Neural cell (in vitro differentiated cells): ENCODE measurements around the gene CIT. TPM values are rescaled to one million over a fixed set of nuclear protein-coding genes. Genes with fewer than 3 reads are reported as not detected.

ENCODE experiments used
- H2AFZ ChIP-seq: fragments of 200-600, 300-800 bp; sonication (generic), shearing (Covaris generic); 2 replicates; pipeline ENCODE4 v1.6.0; 2014; ENCODE audit warnings: low read depth, mild to moderate bottlenecking, antibody characterized with exemption, low read length, moderate library complexity
- H3F3A ChIP-seq: fragments of 200-600 bp; shearing (Covaris generic); 2 replicates; pipeline ENCODE4 v1.6.1; 2016; ENCODE audit warnings: mild to moderate bottlenecking, moderate library complexity, mixed read lengths, antibody characterized with exemption, low read length; ENCODE audit not compliant: insufficient read depth, poor library complexity, severe bottlenecking
- H3K27ac ChIP-seq: fragments of 200-600, 300-800 bp; sonication (generic), shearing (Covaris generic); 2 replicates; pipeline ENCODE4 v1.5.1; 2014; ENCODE audit warnings: mild to moderate bottlenecking, low read length, moderate library complexity
- H3K27me3 ChIP-seq: fragments of 300-800, 200-600 bp; sonication (generic), shearing (Covaris generic); 2 replicates; pipeline ENCODE4 v1.6.0; 2014; ENCODE audit warnings: mild to moderate bottlenecking, low read depth, low read length, moderate library complexity; ENCODE audit not compliant: insufficient read depth
- H3K36me3 ChIP-seq: fragments of 300-800, 200-600 bp; sonication (generic), shearing (Covaris generic); 2 replicates; pipeline ENCODE4 v1.5.1; 2014; ENCODE audit warnings: mild to moderate bottlenecking, antibody characterized with exemption, low read length, moderate library complexity; ENCODE audit not compliant: insufficient read depth
- H3K4me2 ChIP-seq: fragments of 300-800, 200-600 bp; sonication (generic), shearing (Covaris generic); 2 replicates; pipeline ENCODE4 v1.6.0; 2014; ENCODE audit warnings: mild to moderate bottlenecking, low read length
- H3K4me3 ChIP-seq: fragments of 300-800, 200-600 bp; sonication (generic), shearing (Covaris generic); 2 replicates; pipeline ENCODE4 v1.5.1; 2014; ENCODE audit warnings: mild to moderate bottlenecking, low read length, moderate library complexity
- H3K79me2 ChIP-seq: fragments of 200-600 bp; shearing (Covaris generic); replicated peaks from 2 replicates; pipeline ENCODE4 v1.6.0; 2014; ENCODE audit warnings: mild to moderate bottlenecking, low read length, moderate library complexity; ENCODE audit not compliant: insufficient read depth
- H3K9ac ChIP-seq: fragments of 300-800, 200-600 bp; sonication (generic), shearing (Covaris generic); 2 replicates; pipeline ENCODE4 v1.6.1; 2016; ENCODE audit warnings: mild to moderate bottlenecking, low read length, mixed read lengths
- H3K9me2 ChIP-seq: fragments of 200-600 bp; shearing (Covaris generic); 2 replicates; pipeline ENCODE4 v1.6.1; 2016; ENCODE audit warnings: mild to moderate bottlenecking, low read length, mixed read lengths; ENCODE audit not compliant: insufficient read depth
- H3K9me3 ChIP-seq: fragments of 200-600, 300-800 bp; sonication (generic), shearing (Covaris generic); 2 replicates; pipeline ENCODE4 v1.6.1; 2016; ENCODE audit warnings: mild to moderate bottlenecking, mixed run types, low read length, moderate library complexity, mixed read lengths
- H4K20me1 ChIP-seq: fragments of 200-600 bp; shearing (Covaris generic); 2 replicates; pipeline ENCODE4 v1.6.1; 2016; ENCODE audit warnings: mild to moderate bottlenecking, mixed run types; ENCODE audit not compliant: insufficient read depth
- EP300 ChIP-seq: fragments of 450-650 bp; conservative IDR thresholded peaks from 2 replicates; pipeline ENCODE4 v1.6.1; 2014; ENCODE audit warnings: antibody characterized with exemption, mild to moderate bottlenecking, moderate library complexity; ENCODE audit not compliant: poor library complexity, severe bottlenecking
- EZH2 ChIP-seq: fragments of 200-600, 300-800 bp; shearing (Covaris generic), sonication (generic); IDR thresholded peaks from 2 replicates; pipeline ENCODE4 v1.6.1; 2014; ENCODE audit warnings: antibody characterized with exemption, low read length, borderline replicate concordance, mild to moderate bottlenecking; ENCODE audit not compliant: insufficient read depth, poor library complexity, severe bottlenecking
- MXI1 ChIP-seq: fragments of 450-650 bp; conservative IDR thresholded peaks from 2 replicates; pipeline ENCODE4 v1.6.1; 2014; ENCODE audit warnings: antibody characterized with exemption, mild to moderate bottlenecking; ENCODE audit not compliant: poor library complexity, severe bottlenecking
- POLR2AphosphoS5 ChIP-seq: IDR thresholded peaks from 2 replicates; pipeline ENCODE4 v1.6.1; 2012
- RAD21 ChIP-seq: fragments of 450-650 bp; conservative IDR thresholded peaks from 2 replicates; pipeline ENCODE4 v1.6.1; 2014; ENCODE audit warnings: antibody characterized with exemption, mild to moderate bottlenecking, moderate library complexity
- SMC3 ChIP-seq: fragments of 450-650 bp; conservative IDR thresholded peaks from 2 replicates; pipeline ENCODE4 v1.6.1; 2014; ENCODE audit warnings: antibody characterized with exemption, mild to moderate bottlenecking, moderate library complexity; ENCODE audit not compliant: poor library complexity
- TAF1 ChIP-seq: IDR thresholded peaks from 2 replicates; pipeline ENCODE4 v1.6.1; 2012; ENCODE audit warnings: low read depth
- polyA plus RNA-seq: library from polyadenylated mRNA; depleted of rRNA; stranded (reverse); fragments of >200 nt; gene quantifications from 2 replicates; pipeline ENCODE4 v1.2.3, GENCODE V29; 2014
- TF ChIP-seq, protein P1 (sequence below): fragments of 450-650 bp; IDR thresholded peaks from 2 replicates; pipeline ENCODE4 v1.5.1; 2014; ENCODE audit warnings: antibody characterized with exemption, mild to moderate bottlenecking, moderate library complexity; ENCODE audit not compliant: poor library complexity, severe bottlenecking
- TF ChIP-seq, protein P2 (sequence below): IDR thresholded peaks from 2 replicates; pipeline ENCODE4 v1.6.1; 2012; ENCODE audit warnings: borderline replicate concordance

Gene CIT
- polyA plus RNA-seq, 1 donor from 2014 or later, result 3.3 TPM

DNA sequence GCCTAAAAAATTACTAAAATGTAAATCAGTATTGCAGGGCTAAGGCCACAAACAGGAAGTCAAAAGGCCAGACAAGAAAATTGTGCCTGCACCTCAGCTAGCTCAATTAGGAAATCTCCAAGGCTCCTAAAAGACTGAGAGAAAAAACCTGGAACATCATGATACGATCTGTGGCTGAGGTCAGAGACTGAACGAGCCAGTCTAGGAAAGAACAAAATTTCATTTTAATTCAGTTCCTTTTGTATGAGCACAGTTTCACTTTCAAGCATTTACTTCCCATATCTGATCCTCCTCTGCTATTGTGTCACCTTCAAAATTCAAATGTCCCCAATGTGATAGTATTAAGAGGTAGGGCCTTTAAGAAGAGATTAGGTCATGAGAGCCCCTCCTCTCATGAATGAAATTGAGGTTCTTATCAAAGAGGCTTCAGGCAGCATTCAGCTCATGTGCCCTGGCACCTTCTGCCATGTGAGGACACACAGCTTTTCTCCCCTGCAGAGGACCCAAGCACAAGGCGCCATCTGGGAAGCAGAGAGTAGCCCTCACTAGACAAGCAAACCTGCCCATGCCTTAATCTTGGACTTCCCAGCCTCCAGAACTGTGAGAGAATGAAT is 194.4 kb downstream of the CIT start:
- Histone ChIP-seq H2AFZ (no peak overlapping the region), H3K9me2 (no peaks in the 10 kb centered on the region), H3K36me3 (peaks cover 13% of the 10 kb centered on the region), H3K27me3 (no peaks in the 10 kb centered on the region), H3K79me2 (no peaks in the 10 kb centered on the region), H3F3A (no peaks in the 10 kb centered on the region), H3K4me3 (no peak overlapping the region), H3K4me2 (no peak overlapping the region), H3K9me3 (no peaks in the 10 kb centered on the region), H3K27ac (no peak overlapping the region), H4K20me1 (no peaks in the 10 kb centered on the region), H3K9ac (no peak overlapping the region)
- TF ChIP-seq EZH2 (no peak), SMC3 (no peak), TAF1 (no peak), EP300 (no peak), POLR2AphosphoS5 (no peak), RAD21 (no peak), MXI1 (no peak)
- TF ChIP-seq, protein P1, sequence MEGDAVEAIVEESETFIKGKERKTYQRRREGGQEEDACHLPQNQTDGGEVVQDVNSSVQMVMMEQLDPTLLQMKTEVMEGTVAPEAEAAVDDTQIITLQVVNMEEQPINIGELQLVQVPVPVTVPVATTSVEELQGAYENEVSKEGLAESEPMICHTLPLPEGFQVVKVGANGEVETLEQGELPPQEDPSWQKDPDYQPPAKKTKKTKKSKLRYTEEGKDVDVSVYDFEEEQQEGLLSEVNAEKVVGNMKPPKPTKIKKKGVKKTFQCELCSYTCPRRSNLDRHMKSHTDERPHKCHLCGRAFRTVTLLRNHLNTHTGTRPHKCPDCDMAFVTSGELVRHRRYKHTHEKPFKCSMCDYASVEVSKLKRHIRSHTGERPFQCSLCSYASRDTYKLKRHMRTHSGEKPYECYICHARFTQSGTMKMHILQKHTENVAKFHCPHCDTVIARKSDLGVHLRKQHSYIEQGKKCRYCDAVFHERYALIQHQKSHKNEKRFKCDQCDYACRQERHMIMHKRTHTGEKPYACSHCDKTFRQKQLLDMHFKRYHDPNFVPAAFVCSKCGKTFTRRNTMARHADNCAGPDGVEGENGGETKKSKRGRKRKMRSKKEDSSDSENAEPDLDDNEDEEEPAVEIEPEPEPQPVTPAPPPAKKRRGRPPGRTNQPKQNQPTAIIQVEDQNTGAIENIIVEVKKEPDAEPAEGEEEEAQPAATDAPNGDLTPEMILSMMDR, result no peak
- TF ChIP-seq, protein P2, sequence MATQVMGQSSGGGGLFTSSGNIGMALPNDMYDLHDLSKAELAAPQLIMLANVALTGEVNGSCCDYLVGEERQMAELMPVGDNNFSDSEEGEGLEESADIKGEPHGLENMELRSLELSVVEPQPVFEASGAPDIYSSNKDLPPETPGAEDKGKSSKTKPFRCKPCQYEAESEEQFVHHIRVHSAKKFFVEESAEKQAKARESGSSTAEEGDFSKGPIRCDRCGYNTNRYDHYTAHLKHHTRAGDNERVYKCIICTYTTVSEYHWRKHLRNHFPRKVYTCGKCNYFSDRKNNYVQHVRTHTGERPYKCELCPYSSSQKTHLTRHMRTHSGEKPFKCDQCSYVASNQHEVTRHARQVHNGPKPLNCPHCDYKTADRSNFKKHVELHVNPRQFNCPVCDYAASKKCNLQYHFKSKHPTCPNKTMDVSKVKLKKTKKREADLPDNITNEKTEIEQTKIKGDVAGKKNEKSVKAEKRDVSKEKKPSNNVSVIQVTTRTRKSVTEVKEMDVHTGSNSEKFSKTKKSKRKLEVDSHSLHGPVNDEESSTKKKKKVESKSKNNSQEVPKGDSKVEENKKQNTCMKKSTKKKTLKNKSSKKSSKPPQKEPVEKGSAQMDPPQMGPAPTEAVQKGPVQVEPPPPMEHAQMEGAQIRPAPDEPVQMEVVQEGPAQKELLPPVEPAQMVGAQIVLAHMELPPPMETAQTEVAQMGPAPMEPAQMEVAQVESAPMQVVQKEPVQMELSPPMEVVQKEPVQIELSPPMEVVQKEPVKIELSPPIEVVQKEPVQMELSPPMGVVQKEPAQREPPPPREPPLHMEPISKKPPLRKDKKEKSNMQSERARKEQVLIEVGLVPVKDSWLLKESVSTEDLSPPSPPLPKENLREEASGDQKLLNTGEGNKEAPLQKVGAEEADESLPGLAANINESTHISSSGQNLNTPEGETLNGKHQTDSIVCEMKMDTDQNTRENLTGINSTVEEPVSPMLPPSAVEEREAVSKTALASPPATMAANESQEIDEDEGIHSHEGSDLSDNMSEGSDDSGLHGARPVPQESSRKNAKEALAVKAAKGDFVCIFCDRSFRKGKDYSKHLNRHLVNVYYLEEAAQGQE, result no peak

DNA sequence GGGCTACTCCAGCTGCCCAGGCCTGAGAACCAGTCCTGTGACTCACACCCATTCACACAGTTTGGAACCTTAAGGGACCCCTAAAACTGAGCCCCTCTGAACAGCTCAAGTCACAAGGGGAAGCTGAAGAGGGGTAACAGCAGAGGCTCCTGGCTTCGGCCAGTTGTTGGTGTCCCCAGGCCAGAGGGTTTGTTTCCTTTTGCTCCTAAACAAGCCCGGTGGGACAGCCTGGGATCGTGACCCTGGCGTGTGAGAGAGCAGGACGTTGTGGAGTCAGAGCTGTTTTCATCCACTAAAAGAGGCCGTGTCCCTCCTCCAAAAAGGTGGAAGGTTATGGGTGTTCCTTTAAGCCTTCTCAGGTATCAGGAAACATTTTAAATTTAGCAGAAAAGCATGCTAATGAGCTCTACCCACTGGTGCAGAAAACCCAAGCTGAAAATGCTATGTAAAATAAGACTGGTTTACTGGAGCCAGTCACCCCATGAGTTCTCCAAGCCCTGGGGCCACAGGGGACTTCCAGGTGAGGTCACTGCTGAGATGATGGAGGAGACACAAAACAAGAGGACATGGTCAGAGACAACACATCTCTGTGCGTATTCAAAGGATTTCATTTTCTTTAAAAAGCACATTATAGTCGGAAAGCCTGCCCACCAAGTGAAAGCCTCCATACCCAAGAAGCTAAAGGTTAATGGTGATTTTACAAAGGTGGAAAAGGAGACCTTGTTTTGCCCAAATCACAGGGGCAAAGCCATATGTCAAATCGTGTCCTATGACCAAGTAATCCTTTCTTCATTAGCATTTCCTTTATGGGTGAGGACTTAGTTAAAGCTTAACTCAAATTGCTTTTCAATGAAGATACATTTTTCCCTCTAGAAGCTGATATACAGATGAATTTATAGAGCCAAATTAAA is 195.1 kb downstream of the CIT start:
- H3K4me2 ChIP-seq, result no peak overlapping the region
- H3K27ac ChIP-seq, result no peak overlapping the region
- peaks cover 13% of the 10 kb centered on the region for H3K36me3 ChIP-seq

More for the DNA sequence above, 195.1 kb downstream of the CIT start:
- Histone ChIP-seq H3K9me2 (no peaks in the 10 kb centered on the region), H3K4me3 (no peak overlapping the region), H3K27me3 (no peaks in the 10 kb centered on the region), H3K9ac (no peak overlapping the region), H4K20me1 (no peaks in the 10 kb centered on the region), H2AFZ (no peak overlapping the region), H3K79me2 (no peaks in the 10 kb centered on the region), H3K9me3 (no peaks in the 10 kb centered on the region), H3F3A (no peaks in the 10 kb centered on the region)
- no peak for TF ChIP-seq POLR2AphosphoS5
- TF ChIP-seq SMC3, result no peak
- TF ChIP-seq TAF1, result no peak
- no peak for TF ChIP-seq EZH2
- TF ChIP-seq MXI1, result no peak
- TF ChIP-seq, protein P1, result no peak
- TF ChIP-seq, protein P2, result no peak
- TF ChIP-seq EP300, result no peak
- no peak for TF ChIP-seq RAD21
